GM21381 (cell line): ENCODE data around the gene NSRP1.
"Not testable (repeated sequence)": the region's sequence is repeated elsewhere in the genome, so short reads cannot be mapped to it uniquely, and the experiment has no call there.

Experiments
- ATAC-seq: cut with Tn5 transposase; IDR thresholded peaks from one replicate; pipeline ENCODE4 v1.9.1; 2021; ENCODE audit warnings: mild to moderate bottlenecking, moderate library complexity; ENCODE audit not compliant: unreplicated experiment

The NSRP1 gene

DNA sequence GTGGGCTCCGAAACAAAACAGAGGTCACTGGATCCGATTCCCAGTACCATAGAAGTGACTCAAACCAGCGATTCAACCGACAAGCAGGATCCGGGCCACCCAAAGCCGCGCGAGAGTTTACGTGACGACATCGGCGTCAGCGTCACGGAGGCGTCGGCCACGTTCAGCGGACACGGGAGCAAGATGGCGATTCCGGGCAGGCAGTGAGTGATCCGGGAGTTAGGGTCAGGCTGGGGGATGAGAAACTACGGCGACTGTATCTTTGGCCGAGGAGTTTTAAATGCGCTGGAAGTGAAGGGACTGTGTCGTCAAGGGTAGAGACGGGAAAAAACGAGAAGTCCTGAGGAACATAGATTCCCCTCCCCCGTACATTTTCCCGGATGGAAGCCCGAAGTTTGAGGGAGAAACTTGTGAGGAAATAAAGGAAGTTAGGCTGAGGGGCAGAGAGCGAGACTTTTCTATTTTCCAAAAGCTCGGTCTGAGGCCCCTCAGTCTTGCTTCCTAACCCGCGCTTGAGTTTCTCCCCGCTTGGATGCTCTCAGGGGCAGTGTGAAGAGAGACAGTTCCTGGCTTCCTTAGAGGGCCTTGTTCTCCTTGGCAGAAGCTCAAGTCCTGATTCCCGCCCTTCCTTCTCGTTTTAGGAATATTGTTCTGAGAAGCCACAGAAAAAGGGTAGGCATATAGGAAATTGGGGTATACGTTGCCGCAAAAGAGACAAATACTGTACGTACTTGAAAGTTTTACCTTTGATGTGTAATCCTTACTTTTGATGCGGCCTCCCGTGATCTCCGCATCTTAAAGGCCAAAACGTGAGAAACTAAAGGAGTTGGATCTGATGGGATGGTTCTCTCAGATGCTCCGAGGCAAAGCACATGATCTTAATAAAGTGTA, at the start of gene NSRP1:
NSRP1 (plus strand) TSS at position 156 of the 891 bp plus-strand sequence; CDS start at position 184, 28 bp downstream.
- ATAC-seq = peak; percentile 59

DNA sequence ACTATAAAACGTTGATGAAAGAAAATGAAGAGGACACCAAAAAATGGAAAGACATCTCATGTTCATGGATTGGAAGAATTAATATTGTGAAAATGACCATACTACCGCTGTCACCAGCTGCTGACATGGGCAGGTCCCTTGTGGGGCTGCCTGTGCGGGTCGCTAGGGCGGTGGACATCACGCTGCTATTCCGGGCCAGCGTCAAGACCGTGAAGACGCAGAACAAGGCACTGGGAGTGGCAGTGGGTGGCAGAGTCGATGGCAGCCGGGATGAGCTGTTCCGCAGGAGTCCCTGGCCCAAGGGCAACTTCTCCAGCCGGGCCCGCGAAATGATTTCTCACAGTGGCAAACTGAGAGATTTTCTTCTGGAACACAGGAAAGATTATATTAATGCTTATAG, 48.2 kb upstream of the NSRP1 start:
- no peak for ATAC-seq

GRCh38 chr17:30074254-30074653, 42.4 kb upstream of the NSRP1 start:
- ATAC-seq = no peak

GRCh38 chr17:30074730-30075129, 41.9 kb upstream of the NSRP1 start:
- ATAC-seq = no peak

DNA sequence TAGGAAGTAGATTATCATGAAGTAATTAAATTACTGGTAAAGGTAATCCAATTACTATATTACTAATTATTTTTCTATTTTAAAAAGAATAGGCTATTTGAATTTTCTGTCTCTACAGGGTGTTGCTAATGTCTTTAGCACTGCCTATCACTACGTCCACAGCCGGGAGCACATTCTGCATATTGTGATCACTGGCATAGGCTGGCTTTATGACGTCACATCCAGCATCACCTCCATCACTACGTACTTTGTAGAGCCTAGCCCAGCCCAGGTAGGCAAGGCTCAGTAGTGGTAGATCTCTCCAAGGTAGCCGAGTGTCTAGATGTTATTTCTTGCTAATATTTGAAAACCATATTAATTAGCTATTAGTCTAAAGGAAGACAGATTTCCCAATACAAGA, 33.8 kb upstream of the NSRP1 start:
- ATAC-seq = no peak

- ATAC-seq = no peak
These were observed 31.8 kb upstream of the NSRP1 start for GRCh38 chr17:30084788-30085187.

- no peak for ATAC-seq
These were observed 29.7 kb upstream of the NSRP1 start for GRCh38 chr17:30086896-30087295.

DNA sequence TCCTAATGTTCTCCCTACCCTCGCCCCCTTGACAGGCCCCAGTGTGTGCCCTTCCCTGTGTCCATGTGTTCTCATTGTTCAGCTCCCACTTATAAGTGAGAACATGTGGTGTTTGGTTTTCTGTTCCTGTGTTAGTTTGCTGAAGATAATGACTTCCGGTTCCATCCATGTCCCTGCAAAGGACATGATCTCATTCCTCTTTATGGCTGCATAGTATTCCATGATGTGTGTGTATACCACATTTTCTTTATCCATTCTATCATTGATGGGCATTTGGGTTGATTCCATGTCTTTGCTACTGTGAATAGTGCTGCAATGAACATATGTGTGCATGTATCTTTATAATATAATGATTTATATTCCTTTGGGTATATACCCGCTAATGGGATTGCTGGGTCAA, 29.2 kb upstream of the NSRP1 start:
- not testable (repeated sequence) for ATAC-seq

- ATAC-seq = no peak
These were observed 25.4 kb upstream of the NSRP1 start for GRCh38 chr17:30091121-30091670.

- ATAC-seq = no peak
These were observed 24.8 kb upstream of the NSRP1 start for GRCh38 chr17:30091771-30092170.

DNA sequence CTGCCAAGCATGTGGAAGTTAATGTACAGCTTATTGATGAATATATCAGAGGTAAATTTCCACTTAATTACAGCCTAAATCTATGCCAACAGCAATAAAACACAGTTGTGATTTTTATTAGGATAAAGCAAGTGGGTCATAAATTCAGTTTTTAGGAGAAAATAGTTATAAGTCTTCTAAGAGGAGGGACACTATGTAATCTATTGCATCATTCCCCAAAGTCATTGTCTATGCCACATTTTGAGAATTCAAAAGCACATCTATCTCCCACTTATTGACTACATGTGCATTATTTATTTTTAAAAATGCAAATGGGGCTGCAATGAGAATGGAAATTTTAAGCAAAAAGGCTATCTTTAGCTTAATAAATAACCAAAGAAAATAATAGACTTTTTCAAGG, 23.7 kb upstream of the NSRP1 start:
- ATAC-seq = no peak

DNA sequence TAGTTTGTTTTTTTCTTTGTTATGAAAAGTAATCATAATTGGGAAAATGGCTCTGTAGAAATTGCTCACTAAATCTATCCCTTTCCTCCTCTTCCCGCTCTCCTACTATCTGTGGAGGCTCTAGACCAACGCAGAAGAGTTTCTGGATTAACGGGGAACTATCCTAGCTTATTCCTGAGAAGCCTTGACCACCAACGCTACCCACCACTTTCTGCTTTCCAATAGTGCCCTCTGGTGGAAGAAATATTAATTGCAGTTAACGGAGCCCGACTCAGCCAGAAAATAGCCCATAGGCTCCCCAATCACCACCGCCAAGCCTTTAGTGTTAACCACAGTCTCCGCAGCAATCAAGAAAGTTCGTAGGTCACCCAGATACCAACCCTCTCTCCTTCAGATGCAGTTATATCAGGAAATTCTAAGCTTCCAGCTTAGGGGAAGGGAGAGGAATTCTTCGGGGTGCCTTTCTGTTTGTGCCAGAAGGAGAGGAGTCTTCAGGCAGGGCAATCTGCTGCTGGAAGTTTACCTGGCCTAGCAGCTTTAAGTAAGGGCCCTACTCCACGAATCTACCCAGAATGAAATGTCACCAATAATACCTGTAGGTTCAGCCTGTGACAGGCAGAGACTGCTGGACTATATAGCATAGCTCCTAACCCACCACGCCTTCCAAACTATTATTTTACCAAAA, 23.0 kb upstream of the NSRP1 start:
- no peak for ATAC-seq

- no peak for ATAC-seq
These were observed 20.9 kb upstream of the NSRP1 start for GRCh38 chr17:30095507-30096244.

- no peak for ATAC-seq
These were observed 14.8 kb upstream of the NSRP1 start for GRCh38 chr17:30101686-30102390.

DNA sequence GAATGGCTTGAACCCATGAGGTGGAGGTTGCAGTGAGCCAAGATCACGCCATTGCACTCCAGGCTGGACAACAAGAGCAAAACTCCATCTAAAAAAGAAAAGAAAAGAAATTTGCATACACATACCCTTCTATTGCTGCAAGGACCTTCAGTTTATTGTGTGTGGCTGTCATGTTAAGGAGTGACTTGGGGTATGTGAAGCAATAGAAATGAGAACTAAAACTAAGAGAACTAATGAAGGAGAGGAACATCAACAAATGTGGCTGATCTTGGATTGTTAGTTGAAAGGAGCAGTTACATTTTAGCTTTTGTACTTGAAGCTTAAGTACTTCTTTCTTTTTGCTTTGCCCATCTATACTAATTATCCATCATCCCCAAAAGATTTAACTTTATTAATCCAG, 12.7 kb upstream of the NSRP1 start:
- ATAC-seq = no peak

DNA sequence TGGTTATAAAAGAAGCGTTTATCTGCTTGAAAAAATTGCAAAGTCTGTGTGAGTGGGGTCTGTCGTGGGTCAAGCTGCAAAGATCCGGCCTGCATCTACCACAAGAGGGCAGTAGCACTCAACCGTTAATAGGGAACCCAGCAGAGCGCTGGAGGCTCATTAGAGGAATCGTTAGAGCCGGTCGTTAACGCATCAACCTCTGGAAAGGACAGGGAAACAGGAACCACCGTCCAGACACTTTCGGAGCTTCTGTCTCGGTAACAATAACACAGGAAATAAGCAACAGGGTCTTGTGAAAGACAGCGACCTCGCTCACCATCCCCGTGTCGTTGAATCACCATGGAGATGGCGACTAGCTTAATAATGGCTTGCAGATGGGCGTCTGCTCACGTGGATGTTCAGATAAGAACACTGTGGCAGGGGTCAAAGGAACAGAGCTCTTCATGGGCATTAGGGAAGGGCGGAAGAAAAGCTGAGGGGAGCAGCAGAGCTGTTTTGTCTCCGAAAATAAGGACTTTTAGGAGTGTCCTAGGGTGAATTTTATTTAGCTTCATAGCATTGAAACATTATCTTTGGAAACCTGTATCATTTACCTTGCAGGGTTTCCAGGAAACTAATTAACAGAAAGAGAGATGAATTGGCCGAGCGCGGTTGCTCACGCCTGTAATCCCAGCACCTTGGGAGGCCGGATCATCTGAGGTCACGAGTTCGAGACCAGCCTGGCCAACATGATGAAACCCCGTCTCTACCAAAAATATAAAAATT, 11.9 kb upstream of the NSRP1 start:
- ATAC-seq = peak; percentile 70

DNA sequence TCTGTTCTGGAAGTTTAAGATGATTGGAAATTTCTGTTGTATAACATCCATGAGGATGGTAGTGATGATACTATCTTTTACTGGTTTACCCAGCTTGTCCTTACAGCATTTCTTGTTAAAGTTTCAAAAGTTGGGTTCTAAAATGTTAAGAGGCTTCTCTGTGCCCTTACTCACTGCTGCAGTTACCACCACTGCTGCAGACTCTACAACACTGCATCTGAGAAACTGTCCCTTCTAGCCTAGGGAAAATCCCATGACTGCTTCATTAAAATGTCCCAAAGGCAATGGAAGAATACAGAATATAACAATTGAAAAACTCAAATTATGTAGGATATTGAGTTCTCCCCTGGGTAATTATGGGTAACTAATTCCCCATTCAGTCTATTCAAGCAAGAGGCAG, 3.8 kb upstream of the NSRP1 start:
- ATAC-seq = peak; percentile 26

DNA sequence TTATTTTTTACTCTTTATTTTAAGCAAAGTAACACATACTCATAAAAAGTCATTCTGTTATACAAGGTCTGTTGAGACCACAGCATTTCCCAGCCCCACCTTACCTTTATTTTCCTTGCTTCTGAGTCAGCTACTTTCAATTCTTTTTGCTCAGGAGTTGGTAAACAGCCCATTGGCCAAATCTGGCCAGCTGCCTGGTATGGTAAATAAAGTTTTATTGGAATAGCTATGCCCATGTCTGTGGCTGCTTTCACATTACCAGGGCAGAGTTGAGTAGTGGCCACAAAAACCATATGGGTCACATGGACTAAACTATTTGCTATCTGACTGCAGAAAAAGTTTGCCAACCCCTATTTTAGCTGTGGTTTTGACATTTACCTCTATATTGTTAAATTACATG, 3.4 kb upstream of the NSRP1 start:
- peak; percentile 42 for ATAC-seq

DNA sequence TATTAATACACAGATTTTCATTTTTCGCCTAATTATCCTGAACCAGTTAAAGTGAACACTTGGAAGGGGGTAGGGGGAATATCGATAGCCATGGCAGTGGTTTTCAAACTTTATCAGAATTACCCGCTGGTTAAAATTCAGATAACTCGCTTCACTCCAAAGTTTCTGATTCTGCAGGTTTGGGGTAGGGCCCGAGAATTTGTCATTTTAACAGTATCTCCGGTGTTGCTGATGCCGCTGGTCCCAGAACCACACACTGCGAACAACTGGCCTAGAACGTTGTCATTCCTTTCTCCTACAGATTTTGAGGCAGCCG, 313 bp upstream of the NSRP1 start:
- ATAC-seq = no peak

GRCh38 chr17:30117675-30118081, 1.1 kb downstream of the NSRP1 start:
- no peak for ATAC-seq
